K562 (cell line): ENCODE results near the gene CCL22. TPM values are rescaled to one million over a fixed set of nuclear protein-coding genes. Genes with fewer than 3 reads are reported as not detected.

Experiments
- ATAC-seq: fragments of 200-7000 bp; cut with Tn5 transposase; 3 replicates; pipeline ENCODE4 v1.9.1; 2020; ENCODE audit warnings: moderate library complexity
- BruUV-seq: library from RNA; stranded (reverse); fragments of 400-500 nt; replicated peaks from 2 replicates; lab custom pipeline; 2021; lab: Mats Ljungman, UMichigan
- CTCF ChIA-PET: fragments of 300-600 bp; formaldehyde crosslinking; extraction: SDS; loops from one replicate; lab custom pipeline; 2021; ENCODE audit warnings: low intra/inter-chr PET ratio; lab: Yijun Ruan, JAX
- POLR2A ChIA-PET: fragments of 300-600, 350-650 bp; sonication (Branson Sonifier 250); formaldehyde crosslinking; extraction: SDS; loops from one replicate; lab custom pipeline; 2021; ENCODE audit warnings: antibody characterized with exemption, inconsistent platforms; lab: Yijun Ruan, JAX
- DNase-seq, 4 experiments: peaks; one replicate each; pipeline versions ENCODE4 v3.0.0 to v3.0.0-alpha.2; 2011 to 2018; ENCODE audit warnings: low spot score in 3 of 4, mixed read lengths in 3 of 4; ENCODE audit errors: extremely low read depth in 1 of 4
- FAIRE-seq: peaks from 2 replicates; lab custom pipeline; 2011; peaks lifted over from hg19 to GRCh38; lab: Jason Lieb, UNC
- H2AFZ ChIP-seq: 2 replicates; pipeline ENCODE4 v1.6.0; 2011; ENCODE audit warnings: low read depth, low read length, control low read depth, inconsistent platforms
- H3K27ac ChIP-seq: fragments of 200-600 bp; 3 replicates; pipeline ENCODE4 v1.8.0; 2011; ENCODE audit warnings: low read depth, mild to moderate bottlenecking, control low read depth, inconsistent platforms, low read length, moderate library complexity, mixed read lengths; ENCODE audit errors: extremely low read depth
- H3K27me3 ChIP-seq, 2 experiments: fragments of 300-600 bp in 1 of 2; 2 replicates in 1 of 2; 3 replicates in 1 of 2; pipeline versions ENCODE4 v1.6.0 to v1.8.0; 2011; ENCODE audit warnings: inconsistent platforms in 2 of 2, low read length in 2 of 2, mild to moderate bottlenecking in 1 of 2, mixed read lengths in 1 of 2, moderate library complexity in 1 of 2; ENCODE audit not compliant: control insufficient read depth in 2 of 2, insufficient read depth in 2 of 2
- H3K36me3 ChIP-seq: fragments of 300-600 bp; 3 replicates; pipeline ENCODE4 v1.8.0; 2011; ENCODE audit warnings: mild to moderate bottlenecking, low read length, inconsistent platforms; ENCODE audit not compliant: control insufficient read depth, insufficient read depth
- H3K4me1 ChIP-seq, 2 experiments: fragments of 200-600 bp in 1 of 2; replicated peaks in 1 of 2; 2 replicates in 1 of 2; 3 replicates in 1 of 2; pipeline versions ENCODE4 v1.5.1 to v1.8.0; 2011; ENCODE audit warnings: inconsistent platforms in 2 of 2, low read length in 2 of 2, mild to moderate bottlenecking in 1 of 2, mixed read lengths in 1 of 2, moderate library complexity in 1 of 2; ENCODE audit not compliant: control insufficient read depth in 2 of 2, insufficient read depth in 2 of 2
- H3K4me2 ChIP-seq: 2 replicates; pipeline ENCODE4 v1.6.1; 2011; ENCODE audit warnings: low read length, control low read depth, inconsistent platforms, mixed read lengths; ENCODE audit not compliant: insufficient read depth
- H3K4me3 ChIP-seq: fragments of 200-600 bp; sonication (generic), shearing (Covaris generic); 2 replicates; pipeline ENCODE4 v1.5.1; 2016; ENCODE audit warnings: control low read depth, inconsistent platforms
- H3K79me2 ChIP-seq: fragments of 200-600 bp; 3 replicates; pipeline ENCODE4 v1.8.0; 2011; ENCODE audit warnings: low read length, inconsistent platforms; ENCODE audit not compliant: control insufficient read depth, insufficient read depth
- H3K9ac ChIP-seq, 2 experiments: 2 replicates each; pipeline versions ENCODE4 v1.6.0 to v1.6.1; 2011; ENCODE audit warnings: low read depth in 2 of 2, low read length in 2 of 2, control low read depth in 1 of 2, inconsistent platforms in 1 of 2, mild to moderate bottlenecking in 1 of 2, mixed read lengths in 1 of 2; ENCODE audit not compliant: insufficient read depth in 1 of 2
- H3K9me1 ChIP-seq: one replicate; pipeline ENCODE4 v1.6.0; 2011; ENCODE audit warnings: inconsistent platforms, mild to moderate bottlenecking, low read length, moderate library complexity; ENCODE audit not compliant: control insufficient read depth, insufficient read depth
- H3K9me3 ChIP-seq: replicated peaks from 2 replicates; pipeline ENCODE4 v1.5.1; 2011; ENCODE audit warnings: low read depth, low read length, inconsistent platforms; ENCODE audit not compliant: control insufficient read depth, insufficient read depth
- H4K20me1 ChIP-seq: replicated peaks from 2 replicates; pipeline ENCODE4 v1.6.1; 2011; ENCODE audit warnings: low read length, inconsistent platforms, mixed read lengths; ENCODE audit not compliant: control insufficient read depth, insufficient read depth
- CHD1 ChIP-seq: fragments of 200-600 bp; sonication (generic); IDR thresholded peaks from one replicate; pipeline ENCODE4 v1.6.1; 2012; ENCODE audit warnings: mild to moderate bottlenecking, moderate library complexity, low read length, inconsistent platforms
- HDAC8 ChIP-seq: fragments of 450-650 bp; IDR thresholded peaks from 2 replicates; pipeline ENCODE4 v1.6.1; 2016; ENCODE audit warnings: mild to moderate bottlenecking, missing genetic modification characterization, moderate library complexity, missing compliant biosample characterization
- STAT5B ChIP-seq: fragments of 250-450 bp; sonication (Bioruptor Pico); IDR thresholded peaks from 2 replicates; pipeline ENCODE4 v1.8.0; 2021; ENCODE audit warnings: mild to moderate bottlenecking, inconsistent platforms
- ZNF232 ChIP-seq: sonication (generic); formaldehyde crosslinking; IDR thresholded peaks from 2 replicates; pipeline ENCODE4 v1.8.0; 2022; ENCODE audit warnings: mild to moderate bottlenecking, missing genetic modification reagents
- ZNF253 ChIP-seq: fragments of 250-450 bp; sonication (Bioruptor Pico); conservative IDR thresholded peaks from 2 replicates; pipeline ENCODE4 v1.6.1; 2021; ENCODE audit warnings: mild to moderate bottlenecking
- WGBS: fragments of 100-300 bp; shearing (Covaris generic); methylation state at CpG from one replicate; pipeline ENCODE4 v1.1.6; 2016; ENCODE audit warnings: low coverage, mixed read lengths; ENCODE audit not compliant: insufficient coverage; ENCODE audit errors: missing lambda C conversion rate; 5-methylcytosine and 5-hydroxymethylcytosine counted together
- in situ Hi-C: fragments of 300-500 bp; cut with MboI; formaldehyde crosslinking; loops from 4 replicates; pipeline ENCODE4 v1.15.0; 2018; ENCODE audit warnings: inconsistent platforms, mixed read lengths
- intact Hi-C: fragments of 100-400 bp; cut with micrococcal nuclease; formaldehyde crosslinking; loops from 2 replicates; pipeline ENCODE4 v1.14.2; 2022
- polyA plus RNA-seq, 8 experiments: library from polyadenylated mRNA; depleted of rRNA in 4 of 8; stranded (reverse) in 5 of 8; unstranded in 3 of 8; fragments of >200 nt; fragmentation: Nextera tagmentation in 2 of 8; fragmentation: Illumina TruSeq in 1 of 8; extraction: Ambion mirVana in 2 of 8; extraction: Trizol in 1 of 8; gene quantifications; 2 replicates each; pipeline versions ENCODE4 v1.2.1 to v1.2.3, GENCODE V29; 2011 to 2014; ENCODE audit warnings: inconsistent platforms in 1 of 8, missing spikeins in 1 of 8
- total RNA-seq, 7 experiments: library from RNA; depleted of rRNA in 6 of 7; stranded (reverse); fragments of >200 nt in 6 of 7; fragmentation: Illumina TruSeq in 2 of 7; extraction: Trizol in 2 of 7; gene quantifications; 2 replicates each; pipeline versions ENCODE4 v1.2.1 to v1.2.3, GENCODE V29; 2011 to 2021; ENCODE audit warnings: low replicate concordance in 1 of 7
- TF ChIP-seq, protein P1 (sequence below): IDR thresholded peaks from 2 replicates; pipeline ENCODE4 v1.6.1; 2012; ENCODE audit warnings: low read depth, low read length, improper control_type of control experiment, borderline replicate concordance

The CCL22 gene
- total and polyA plus RNA-seq, 9 of the 15 experiments (the other 6 are each of a cell fraction or from before 2014, with no cell fraction given), result 0.04 to 0.29 (median 0.06) TPM; not detected in 5

DNA sequence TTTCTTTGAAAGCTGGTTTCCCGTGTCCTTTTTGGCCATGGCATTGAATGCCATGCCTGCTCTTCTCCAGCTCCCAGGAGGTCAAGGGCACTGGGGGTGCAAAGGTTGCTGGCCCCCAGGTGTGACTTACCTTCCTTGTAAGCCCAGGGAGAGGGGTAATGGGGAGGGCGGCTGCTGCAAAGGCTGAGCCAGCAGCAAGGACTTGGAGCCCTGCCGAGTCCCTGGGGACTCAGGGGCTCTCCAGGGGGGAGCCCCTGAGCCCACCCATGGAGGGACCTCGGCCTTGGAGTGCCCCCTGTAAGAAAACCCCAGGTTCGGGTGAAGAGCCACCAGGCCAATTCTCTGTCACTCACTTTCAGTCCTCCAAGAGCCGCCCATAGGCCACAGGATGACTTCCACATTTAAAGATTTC, 5.9 kb upstream of the CCL22 start:
- Histone ChIP-seq H3K36me3 (no peaks in the 10 kb centered on the region), H3K9me3 (no peaks in the 10 kb centered on the region), H3K9ac (no peak overlapping the region), H2AFZ (no peak overlapping the region), H3K4me1 (no peaks in the 10 kb centered on the region), H3K79me2 (no peaks in the 10 kb centered on the region), H3K9me1 (no peaks in the 10 kb centered on the region), H3K27ac (no peak overlapping the region), H3K27me3 (peaks cover 13 to 23% of the 10 kb centered on the region in 2 experiments; a peak in 4 of 5 replicates), H3K4me3 (no peak overlapping the region), H3K4me2 (no peak overlapping the region), H4K20me1 (0 out of 2 replicates have a peak, but pooled peaks cover 2% of the 10 kb centered on the region)
- intact Hi-C loops (no loop called here), in situ Hi-C loops (no loop called here)
- 1% methylated on average over 6 of the region's 6 CpGs for WGBS
- no TSS peak for BruUV-seq
- TF ChIP-seq STAT5B (CRISPR knock-in tag), result no peak
- no peak for TF ChIP-seq ZNF253 (CRISPR knock-in tag)
- no peak for TF ChIP-seq HDAC8 (tag)
- no peak for TF ChIP-seq ZNF232
- TF ChIP-seq, protein P1, sequence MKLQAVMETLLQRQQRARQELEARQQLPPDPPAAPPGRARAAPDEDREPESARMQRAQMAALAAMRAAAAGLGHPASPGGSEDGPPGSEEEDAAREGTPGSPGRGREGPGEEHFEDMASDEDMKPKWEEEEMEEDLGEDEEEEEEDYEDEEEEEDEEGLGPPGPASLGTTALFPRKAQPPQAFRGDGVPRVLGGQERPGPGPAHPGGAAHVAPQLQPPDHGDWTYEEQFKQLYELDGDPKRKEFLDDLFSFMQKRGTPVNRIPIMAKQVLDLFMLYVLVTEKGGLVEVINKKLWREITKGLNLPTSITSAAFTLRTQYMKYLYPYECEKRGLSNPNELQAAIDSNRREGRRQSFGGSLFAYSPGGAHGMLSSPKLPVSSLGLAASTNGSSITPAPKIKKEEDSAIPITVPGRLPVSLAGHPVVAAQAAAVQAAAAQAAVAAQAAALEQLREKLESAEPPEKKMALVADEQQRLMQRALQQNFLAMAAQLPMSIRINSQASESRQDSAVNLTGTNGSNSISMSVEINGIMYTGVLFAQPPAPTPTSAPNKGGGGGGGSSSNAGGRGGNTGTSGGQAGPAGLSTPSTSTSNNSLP, result no peak
- no peak for TF ChIP-seq CHD1
- FAIRE-seq (no peak), DNase-seq (no peak), ATAC-seq (no peak)
- CTCF ChIA-PET, result no interaction called here
- POLR2A ChIA-PET, result interaction anchor here (0.6 kb wide), 2 partner anchors 336 to 604 kb away, joined by 3 to 4 read pairs; no protein-coding TSS in a partner anchor
